Mesodermal cell (in vitro differentiated cells): ENCODE results near the gene PITX2.
"Not testable (repeated sequence)": the region's sequence is repeated elsewhere in the genome, so short reads cannot be mapped to it uniquely, and the experiment has no call there.

ENCODE experiments used
- H3K27ac ChIP-seq: 2 replicates; pipeline ENCODE4 v1.7.0; 2013; ENCODE audit warnings: mild to moderate bottlenecking, low read depth, low read length, moderate library complexity; ENCODE audit not compliant: severe bottlenecking
- H3K36me3 ChIP-seq: 2 replicates; pipeline ENCODE4 v1.7.1; 2013; ENCODE audit warnings: mild to moderate bottlenecking, low read length, moderate library complexity; ENCODE audit not compliant: control insufficient read depth, insufficient read depth
- H3K4me1 ChIP-seq: one replicate; pipeline ENCODE4 v1.7.1; 2013; ENCODE audit warnings: mild to moderate bottlenecking, low read length; ENCODE audit not compliant: insufficient read depth, control insufficient read depth, poor library complexity, severe bottlenecking
- H3K4me3 ChIP-seq: 2 replicates; pipeline ENCODE4 v1.7.0; 2013; ENCODE audit warnings: low read length, control low read depth, mild to moderate bottlenecking; ENCODE audit not compliant: insufficient read depth, poor library complexity, severe bottlenecking; ENCODE audit errors: extremely low read depth
- H3K9me3 ChIP-seq: 2 replicates; pipeline ENCODE4 v1.7.1; 2013; ENCODE audit warnings: mild to moderate bottlenecking, low read length, moderate library complexity; ENCODE audit not compliant: control insufficient read depth
- WGBS, 2 experiments: methylation state at CpG; one replicate each; pipeline ENCODE4 v1.1.5; 2013; ENCODE audit warnings: missing lambda C conversion rate in 2 of 2; ENCODE audit not compliant: insufficient coverage in 2 of 2; 5-methylcytosine and 5-hydroxymethylcytosine counted together

PITX2 gene

GRCh38 chr4:110605077-110605476, 17.8 kb downstream of the PITX2 start:
- H3K36me3 ChIP-seq: peaks cover 29% of the 10 kb centered on the region
- peaks cover 7% of the 10 kb centered on the region for H3K4me1 ChIP-seq
- H3K4me3 ChIP-seq: no peak overlapping the region
- H3K27ac ChIP-seq: no peak overlapping the region
- H3K9me3 ChIP-seq: no peaks in the 10 kb centered on the region
- no CpG with 5 or more reads among the region's 1 CpG for WGBS, 2 experiments

GRCh38 chr4:110602061-110602460, 20.8 kb downstream of the PITX2 start:
- H3K27ac ChIP-seq: no peak overlapping the region
- WGBS, 2 experiments: 83 to 100% methylated on average over 1 to 2 of the region's 2 CpGs
- H3K4me1 ChIP-seq: no peaks in the 10 kb centered on the region
- H3K4me3 ChIP-seq: no peak overlapping the region
- H3K9me3 ChIP-seq: peaks cover 3% of the 10 kb centered on the region
- H3K36me3 ChIP-seq: peaks cover 22% of the 10 kb centered on the region

DNA sequence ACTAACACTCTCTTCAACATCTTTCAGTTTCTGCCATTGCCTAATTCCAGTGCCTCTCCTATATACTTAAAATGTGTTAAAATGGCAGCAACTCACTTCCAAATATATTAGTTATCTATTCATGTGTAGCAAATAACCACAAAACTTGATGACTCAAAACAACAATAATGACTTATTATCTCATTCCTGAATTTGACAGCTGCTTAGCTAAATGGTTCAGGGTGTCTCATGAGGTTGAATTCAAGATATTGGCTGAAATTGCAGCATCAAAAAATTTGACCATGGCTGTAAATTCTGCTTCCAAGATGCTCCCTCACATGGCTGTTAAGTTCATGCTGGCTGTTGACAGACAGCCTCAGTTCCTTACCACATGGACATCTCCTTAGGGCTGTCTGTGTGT, 25.3 kb downstream of the PITX2 start:
- Histone ChIP-seq H3K4me1 (no peaks in the 10 kb centered on the region), H3K9me3 (peaks cover 12% of the 10 kb centered on the region), H3K4me3 (no peak overlapping the region), H3K27ac (no peak overlapping the region), H3K36me3 (peaks cover 26% of the 10 kb centered on the region)

DNA sequence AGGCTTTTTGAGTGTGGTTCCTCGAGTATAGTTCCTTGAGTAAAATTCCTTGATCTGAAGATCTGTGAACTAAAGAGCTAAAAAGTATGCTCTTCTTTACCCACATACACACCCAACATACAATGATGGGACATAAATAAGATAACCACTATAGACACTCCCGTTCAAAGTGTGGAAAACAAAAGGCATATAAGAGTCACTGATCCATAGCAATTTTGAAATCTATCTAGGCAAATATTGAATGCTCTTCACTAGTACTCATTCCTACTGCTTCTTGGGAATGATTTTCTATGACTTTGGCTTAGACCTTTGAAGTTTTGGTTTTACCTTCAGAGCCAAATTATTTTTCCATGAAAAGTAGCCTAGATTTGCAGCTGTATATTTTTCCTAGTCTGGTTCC, 26.4 kb downstream of the PITX2 start:
- no CpG with 5 or more reads among the region's 2 CpGs for WGBS, 2 experiments
- H3K4me1 ChIP-seq: no peaks in the 10 kb centered on the region
- no peak overlapping the region for H3K4me3 ChIP-seq
- H3K27ac ChIP-seq: no peak overlapping the region
- H3K9me3 ChIP-seq: peaks cover 12% of the 10 kb centered on the region
- peaks cover 24% of the 10 kb centered on the region for H3K36me3 ChIP-seq

DNA sequence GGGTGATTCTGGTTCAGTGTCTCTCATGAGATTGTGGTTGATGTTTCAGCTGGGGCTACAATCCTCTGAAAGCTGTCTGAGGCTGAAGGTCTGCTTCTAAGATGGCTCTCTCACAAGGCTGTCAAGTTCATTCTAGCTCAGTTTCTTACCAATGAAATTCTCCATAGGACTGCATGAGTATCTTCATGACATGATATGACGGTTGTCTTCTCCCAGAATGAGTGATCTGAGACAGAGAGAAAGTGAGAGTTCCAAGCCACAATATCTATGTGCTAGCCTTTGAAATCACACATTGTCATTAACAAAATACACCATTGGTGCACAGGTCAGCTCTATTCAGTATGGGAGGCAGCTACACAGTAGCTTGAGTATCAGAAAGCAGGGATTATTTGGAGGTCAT, 27.3 kb downstream of the PITX2 start:
- Histone ChIP-seq H3K9me3 (peaks cover 12% of the 10 kb centered on the region), H3K4me1 (no peaks in the 10 kb centered on the region), H3K36me3 (peaks cover 19% of the 10 kb centered on the region), H3K4me3 (no peak overlapping the region), H3K27ac (no peak overlapping the region)
- WGBS, 2 experiments: 100% methylated on average over 1 of the region's 1 CpG; no CpG with 5 or more reads in 1 of the 2 experiments

DNA sequence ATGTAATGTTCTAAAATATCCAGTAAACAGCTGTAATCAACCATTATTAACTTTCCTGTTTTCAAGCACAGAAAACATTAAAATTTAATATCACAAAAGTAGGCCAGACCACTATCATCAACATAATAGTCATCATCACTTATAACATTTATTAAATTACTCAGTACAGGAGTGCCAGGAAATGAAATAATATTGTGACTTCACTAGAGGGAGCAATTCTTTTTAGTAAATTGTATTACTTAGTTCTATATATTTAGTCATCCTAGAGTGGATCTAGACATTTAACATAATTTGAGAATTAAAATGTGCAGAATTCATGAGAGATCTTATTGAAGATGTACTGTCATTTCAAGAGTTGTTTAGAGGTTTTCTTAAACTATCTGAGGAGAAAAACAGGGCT, 33.6 kb downstream of the PITX2 start:
- H3K9me3 ChIP-seq: no peaks in the 10 kb centered on the region
- H3K36me3 ChIP-seq: no peaks in the 10 kb centered on the region
- no peaks in the 10 kb centered on the region for H3K4me1 ChIP-seq
- no peak overlapping the region for H3K4me3 ChIP-seq
- no peak overlapping the region for H3K27ac ChIP-seq

DNA sequence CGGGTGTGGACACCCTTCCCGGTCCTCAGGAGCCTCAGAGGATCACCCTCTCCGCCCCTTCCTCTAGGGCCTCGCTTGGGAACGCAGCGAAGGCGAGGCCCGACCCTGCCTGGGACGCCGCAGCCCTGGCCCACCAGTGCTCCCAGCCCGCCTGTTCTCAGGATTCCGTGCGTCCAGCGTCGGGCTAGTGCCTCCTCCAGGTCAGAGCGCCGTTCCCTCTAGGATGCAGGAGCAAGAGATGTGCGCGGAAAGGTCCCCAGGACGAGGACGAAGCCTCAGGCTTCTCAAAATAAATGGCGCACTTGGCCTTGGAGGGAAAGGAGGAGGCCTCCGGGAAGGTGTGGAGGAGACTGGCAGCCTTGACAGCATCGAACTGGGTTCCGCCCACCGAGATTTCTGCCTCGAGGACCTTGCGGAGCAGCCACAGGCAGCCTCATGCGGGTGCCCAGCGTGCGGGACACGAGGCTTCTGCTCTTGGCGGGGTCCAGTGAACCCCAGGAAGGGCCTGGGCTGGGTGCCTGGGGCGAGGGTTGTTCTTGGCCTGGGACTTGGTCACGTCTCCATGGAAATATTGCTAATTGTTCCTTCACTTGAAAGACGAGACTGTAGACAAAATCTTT, 35.1 kb downstream of the PITX2 start:
- no peak overlapping the region for H3K27ac ChIP-seq
- WGBS, 2 experiments: 94 to 96% methylated on average over 29 to 34 of the region's 36 CpGs
- no peaks in the 10 kb centered on the region for H3K9me3 ChIP-seq
- no peaks in the 10 kb centered on the region for H3K4me1 ChIP-seq
- no peak overlapping the region for H3K4me3 ChIP-seq
- no peaks in the 10 kb centered on the region for H3K36me3 ChIP-seq

- Histone ChIP-seq H3K9me3 (no peaks in the 10 kb centered on the region), H3K4me3 (no peak overlapping the region), H3K27ac (no peak overlapping the region), H3K4me1 (no peaks in the 10 kb centered on the region), H3K36me3 (no peaks in the 10 kb centered on the region)
- WGBS, 2 experiments: 94% methylated on average over 2 of the region's 7 CpGs
These were observed 36.6 kb downstream of the PITX2 start for GRCh38 chr4:110586131-110586850.

DNA sequence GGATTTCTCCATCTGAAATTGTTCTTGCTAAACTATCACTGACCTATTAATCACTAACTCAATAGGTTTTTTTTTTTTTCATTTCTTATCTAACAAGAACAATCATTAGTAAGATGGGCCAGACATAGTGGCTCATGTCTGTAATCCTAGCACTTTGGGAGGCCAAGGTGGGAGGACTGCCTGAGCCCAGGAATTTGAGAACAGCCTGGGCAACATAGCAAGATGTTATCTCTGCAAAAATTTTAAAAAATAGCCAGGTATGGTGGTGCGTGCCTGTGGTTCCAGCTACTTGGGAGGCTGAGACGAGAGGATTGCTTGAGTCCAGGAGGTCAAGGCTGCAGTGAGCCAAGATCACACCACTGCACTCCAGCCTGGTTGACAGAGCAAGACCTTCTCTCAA, 46.2 kb downstream of the PITX2 start:
- H3K4me3 ChIP-seq, H3K36me3 ChIP-seq, H3K4me1 ChIP-seq, H3K27ac ChIP-seq, H3K9me3 ChIP-seq: not testable (repeated sequence)
- WGBS, 2 experiments: 81 to 95% methylated on average over 2 of the region's 2 CpGs
